ENCODE results near the gene SYDE2.
"Not testable (repeated sequence)": the region's sequence is repeated elsewhere in the genome, so short reads cannot be mapped to it uniquely, and the experiment has no call there.

The SYDE2 gene, protein sequence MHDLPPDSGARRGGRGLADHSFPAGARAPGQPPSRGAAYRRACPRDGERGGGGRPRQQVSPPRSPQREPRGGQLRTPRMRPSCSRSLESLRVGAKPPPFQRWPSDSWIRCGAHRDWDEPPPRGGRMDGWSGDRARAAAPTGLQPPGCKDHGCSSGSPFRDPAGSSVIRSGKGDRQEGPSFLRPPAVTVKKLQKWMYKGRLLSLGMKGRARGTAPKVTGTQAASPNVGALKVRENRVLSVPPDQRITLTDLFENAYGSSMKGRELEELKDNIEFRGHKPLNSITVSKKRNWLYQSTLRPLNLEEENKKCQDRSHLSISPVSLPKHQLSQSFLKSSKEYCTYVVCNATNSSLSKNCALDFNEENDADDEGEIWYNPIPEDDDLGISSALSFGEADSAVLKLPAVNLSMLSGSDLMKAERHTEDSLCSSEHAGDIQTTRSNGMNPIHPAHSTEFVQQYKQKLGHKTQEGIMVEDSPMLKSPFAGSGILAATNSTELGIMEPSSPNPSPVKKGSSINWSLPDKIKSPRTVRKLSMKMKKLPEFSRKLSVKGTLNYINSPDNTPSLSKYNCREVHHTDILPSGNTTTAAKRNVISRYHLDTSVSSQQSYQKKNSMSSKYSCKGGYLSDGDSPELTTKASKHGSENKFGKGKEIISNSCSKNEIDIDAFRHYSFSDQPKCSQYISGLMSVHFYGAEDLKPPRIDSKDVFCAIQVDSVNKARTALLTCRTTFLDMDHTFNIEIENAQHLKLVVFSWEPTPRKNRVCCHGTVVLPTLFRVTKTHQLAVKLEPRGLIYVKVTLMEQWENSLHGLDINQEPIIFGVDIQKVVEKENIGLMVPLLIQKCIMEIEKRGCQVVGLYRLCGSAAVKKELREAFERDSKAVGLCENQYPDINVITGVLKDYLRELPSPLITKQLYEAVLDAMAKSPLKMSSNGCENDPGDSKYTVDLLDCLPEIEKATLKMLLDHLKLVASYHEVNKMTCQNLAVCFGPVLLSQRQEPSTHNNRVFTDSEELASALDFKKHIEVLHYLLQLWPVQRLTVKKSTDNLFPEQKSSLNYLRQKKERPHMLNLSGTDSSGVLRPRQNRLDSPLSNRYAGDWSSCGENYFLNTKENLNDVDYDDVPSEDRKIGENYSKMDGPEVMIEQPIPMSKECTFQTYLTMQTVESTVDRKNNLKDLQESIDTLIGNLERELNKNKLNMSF

DNA sequence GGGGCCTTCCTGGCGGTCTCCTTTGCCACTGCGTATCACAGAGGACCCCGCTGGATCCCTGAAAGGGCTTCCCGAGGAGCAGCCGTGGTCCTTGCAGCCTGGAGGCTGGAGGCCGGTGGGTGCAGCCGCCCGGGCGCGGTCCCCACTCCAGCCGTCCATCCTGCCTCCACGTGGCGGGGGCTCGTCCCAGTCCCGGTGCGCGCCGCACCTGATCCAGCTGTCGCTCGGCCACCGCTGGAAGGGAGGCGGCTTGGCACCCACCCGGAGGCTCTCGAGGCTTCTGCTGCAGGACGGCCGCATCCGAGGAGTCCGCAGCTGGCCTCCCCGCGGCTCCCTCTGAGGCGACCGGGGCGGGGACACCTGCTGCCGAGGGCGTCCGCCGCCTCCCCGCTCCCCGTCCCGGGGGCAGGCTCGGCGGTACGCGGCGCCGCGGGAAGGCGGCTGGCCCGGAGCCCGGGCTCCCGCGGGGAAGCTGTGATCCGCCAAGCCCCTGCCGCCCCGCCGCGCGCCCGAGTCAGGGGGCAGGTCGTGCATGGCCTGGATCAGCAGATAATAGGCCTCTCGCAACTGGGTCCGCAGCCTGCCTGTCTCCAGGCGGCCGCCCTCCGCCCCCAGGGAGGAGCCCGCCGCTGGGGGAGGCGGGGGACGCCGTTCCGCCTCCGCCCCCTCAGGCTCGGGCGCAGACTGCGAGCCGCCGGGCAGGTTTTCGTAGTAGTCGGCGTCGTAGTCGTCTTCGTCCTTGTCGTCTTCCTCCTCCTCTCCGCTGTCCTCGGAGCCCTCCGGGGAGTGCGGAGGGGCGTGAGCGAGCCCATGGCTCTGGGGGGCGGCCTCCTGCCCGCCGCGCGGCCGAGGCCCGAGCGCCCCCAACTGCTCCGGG lies at the start of gene SYDE2:
Gene SYDE2, minus strand, starts transcription at position 554 of the 877 bp plus-strand sequence. Its CDS starts 20 bp downstream, at position 534.
- DNase-seq (ENCODE audit: low spot score): peak; percentile 83

DNA sequence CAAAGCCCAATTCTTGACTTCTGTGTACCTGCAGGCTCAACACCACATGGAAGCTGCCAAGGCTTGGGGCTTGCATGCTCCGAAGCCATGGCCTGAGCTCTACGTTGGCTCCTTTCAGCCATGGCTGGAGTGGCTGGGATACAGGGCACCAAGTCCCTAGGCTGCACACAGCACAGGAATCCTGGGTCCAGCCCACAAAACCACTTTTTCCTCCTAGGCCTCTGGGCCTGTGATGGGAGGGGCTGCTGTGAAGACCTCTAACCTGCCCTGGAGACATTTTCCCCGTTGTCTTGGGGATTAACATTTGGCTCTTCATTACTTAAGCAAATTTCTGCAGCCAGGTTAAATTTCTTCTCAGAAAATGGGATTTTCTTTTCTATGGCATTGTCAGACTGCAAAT lies 48.2 kb upstream of the SYDE2 start:
- not testable (repeated sequence) for DNase-seq (ENCODE audit: low spot score)

DNA sequence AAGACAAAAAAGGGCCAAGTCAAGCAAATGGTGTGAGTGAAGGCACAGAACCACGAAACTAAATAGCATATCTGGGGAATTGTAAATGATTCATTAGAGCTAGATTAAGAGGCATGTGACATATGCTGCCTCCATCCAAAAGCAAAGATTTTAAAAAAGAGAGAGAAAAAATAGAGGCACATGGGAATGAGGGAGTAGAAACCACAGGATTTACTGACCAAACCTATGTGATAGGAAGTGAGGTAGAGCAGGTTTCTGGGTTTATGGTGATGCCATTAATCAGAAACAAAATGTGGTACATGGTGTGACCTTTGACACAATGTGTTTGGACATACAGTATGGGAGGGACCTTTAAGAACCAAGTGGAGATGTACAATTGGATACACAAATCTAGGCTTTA lies 45.1 kb upstream of the SYDE2 start:
- DNase-seq (ENCODE audit: low spot score): no peak

DNA sequence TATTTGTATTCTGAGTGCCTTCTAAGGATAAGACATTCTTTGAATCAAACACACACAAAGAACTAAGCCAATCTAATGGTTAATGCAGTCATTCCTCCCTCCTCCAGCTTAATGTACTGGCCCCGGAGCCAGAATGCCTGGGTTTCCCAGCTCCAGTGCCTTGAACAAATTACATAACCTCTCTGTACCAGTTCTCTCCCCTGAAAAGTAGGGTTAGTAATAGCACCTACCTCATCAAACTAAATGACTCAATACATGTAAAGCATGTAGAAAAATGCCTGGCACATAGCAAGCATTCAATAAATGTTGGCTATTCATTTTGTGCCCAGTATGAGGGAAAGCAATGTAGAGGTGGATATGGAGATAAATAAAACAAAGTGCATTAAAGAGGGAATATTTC lies 44.6 kb upstream of the SYDE2 start:
- no peak for DNase-seq (ENCODE audit: low spot score)

DNA sequence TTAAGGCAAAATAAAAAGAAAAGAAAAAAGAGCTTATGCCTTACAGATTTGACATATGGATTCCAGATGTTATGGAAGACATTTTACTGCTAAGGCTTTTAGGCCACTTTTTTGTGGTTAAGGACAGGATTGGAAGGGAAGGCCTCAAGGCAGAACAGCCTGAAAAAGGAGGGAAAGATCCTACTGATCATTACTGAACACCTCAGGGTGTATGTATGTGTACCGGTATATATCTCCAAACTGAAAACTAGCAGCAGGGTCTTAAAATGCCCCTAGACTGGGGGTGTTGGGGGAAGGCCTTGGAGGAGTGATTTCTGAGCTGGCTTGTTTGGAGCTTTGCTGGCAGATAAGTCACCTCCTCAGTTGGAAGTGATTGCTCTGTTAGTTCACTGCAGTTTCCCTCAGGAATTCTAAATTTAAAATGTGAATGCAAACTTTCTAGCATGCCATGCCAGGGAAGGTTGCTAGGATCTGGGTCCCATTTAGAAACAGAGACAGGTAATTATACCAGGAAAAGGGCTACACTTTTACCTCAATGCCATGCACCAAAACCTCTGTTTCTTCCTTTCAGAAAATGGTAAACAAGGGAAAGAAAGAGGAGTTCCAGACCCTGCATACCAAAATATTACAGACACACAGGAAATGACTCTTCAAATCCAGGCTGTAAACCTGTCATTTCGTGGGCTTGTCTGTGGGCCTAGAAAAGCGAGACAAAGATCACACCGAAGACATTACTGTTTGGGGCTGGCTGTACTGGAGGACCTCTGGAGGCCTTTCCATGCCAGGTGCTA lies 43.6 kb upstream of the SYDE2 start:
- no peak for DNase-seq (ENCODE audit: low spot score)

DNA sequence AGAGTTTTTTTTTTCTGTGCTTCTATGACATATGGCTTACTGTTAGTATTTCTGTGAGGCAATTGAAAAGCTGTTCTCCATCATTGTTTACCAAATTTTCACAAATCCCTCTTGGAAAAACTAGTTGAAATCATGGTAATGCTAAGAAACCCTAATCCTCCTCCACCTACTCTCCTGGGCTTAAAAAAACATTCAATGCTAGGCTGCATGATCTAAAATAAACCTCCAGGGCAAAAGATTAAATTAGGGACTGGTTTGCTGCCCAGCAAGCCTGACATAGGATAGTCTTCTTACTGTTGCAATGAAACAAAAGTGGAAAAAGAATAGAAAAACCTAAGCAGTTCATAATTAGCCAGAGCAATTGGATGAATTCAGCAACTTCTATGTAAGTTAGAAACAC lies 42.6 kb upstream of the SYDE2 start:
- DNase-seq (ENCODE audit: low spot score): no peak

DNA sequence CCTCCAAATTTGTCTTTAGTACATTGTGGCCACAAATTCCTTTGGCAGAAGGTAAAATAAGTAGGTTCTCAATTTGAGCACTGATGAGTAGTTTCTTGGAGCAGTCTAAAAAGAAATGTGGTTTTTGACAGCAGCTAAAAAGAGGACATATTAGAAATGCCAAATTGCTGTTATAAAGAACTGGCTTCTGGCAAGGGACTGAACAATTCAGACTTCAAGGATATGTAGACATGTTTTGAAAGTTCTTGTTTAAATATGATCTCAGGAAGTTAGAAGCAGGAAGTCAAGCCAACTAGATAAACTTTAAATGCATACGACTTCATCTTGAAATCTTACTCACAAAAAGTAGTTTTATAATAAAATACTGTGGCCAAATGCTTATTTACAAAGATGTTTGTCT lies 39.8 kb upstream of the SYDE2 start:
- no peak for DNase-seq (ENCODE audit: low spot score)

DNA sequence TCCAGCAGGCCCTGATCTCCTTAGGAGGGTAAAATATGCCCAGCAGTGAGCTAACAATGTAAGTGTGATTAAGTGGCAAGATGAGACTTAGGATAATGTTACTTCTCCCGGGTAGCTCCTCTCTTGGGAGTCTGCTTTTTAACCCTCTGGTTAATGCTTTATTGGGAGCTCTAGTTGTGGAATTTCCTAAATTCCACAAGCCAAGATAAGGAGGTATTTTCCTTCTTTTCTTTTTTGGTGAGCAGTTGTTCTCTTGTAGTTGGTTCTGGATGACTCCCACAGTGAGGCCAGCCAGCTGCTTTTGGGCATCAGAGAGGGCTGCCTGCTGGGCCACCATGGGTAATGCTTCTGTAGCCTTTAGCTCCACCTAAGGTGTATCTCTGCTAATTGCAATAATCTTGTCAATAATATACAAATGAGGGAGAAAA lies 39.4 kb upstream of the SYDE2 start:
- no peak for DNase-seq (ENCODE audit: low spot score)

DNA sequence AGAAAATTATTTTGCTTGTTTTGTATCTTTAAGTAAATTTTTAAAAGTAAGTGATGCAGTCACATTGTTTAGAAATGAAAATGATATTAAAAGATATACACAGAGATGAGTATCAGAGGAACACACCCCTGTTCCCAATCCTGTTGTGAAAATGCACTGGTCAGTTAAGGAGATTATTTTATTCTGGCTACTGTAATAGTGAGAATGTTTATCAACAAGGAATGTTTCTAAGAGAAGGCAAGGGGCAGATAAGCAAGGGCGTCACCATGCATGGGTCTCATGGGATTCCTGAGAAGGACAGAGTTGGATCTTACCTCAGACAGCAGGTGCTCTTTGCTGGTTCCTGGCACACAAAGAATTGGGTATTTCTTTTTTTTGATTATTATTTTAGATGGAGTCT lies 36.8 kb upstream of the SYDE2 start:
- DNase-seq (ENCODE audit: low spot score): no peak

DNA sequence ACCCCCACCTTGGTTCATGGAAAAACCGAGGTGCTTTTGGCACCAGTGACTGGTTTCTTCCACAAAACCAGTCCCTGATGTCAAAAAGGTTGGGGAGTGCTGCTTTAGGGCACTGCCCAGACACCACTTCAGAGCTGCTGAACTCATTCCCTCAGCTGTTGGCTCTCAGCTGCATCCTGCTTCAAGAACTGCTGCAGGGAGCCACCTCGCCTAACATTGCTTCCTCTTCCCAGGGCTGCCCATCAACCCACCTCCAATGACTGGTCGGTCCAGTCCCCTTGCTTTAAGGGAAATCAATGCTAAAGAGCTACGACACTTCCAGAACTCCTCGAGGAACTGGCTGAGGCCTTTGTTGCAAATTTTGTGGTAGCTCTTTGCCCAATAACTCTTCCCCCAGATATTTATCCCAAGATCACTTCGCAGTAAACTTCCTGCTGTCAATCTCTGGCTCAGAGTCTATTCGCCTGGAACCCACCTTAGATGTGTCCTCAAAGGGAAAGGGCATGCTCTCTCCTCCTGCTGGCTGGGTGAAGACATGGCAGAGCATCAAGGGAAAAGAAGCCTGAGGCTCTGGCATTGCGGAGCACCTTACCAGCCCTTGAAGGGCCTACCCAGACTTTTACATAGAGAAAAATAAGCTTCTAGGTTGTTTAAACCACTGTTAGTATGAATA lies 29.6 kb upstream of the SYDE2 start:
- no peak for DNase-seq (ENCODE audit: low spot score)

DNA sequence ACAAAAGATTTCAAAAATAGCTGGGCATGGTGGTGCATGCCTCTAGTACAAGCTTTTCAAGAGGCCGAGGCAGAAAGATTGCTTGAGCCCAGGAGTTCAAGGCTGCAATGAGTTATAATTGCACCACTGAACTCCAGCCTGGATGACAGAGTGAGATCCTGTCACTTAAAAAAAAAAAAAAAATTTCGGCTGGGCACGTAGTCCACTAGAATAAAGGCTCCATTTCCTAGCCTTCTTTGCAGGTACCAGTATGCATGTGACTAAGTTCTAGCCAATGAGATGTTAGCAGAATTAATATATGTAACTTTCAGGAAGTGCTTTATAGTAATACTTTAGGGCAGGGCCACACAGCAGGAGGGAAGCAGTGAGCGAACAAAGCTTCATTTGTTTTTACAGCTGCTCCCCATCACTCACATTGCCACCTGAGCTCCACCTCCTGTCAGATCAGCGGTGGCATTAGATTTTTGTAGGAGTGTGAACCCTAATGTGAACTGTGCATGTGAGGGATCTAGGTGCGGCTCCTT lies 28.8 kb upstream of the SYDE2 start:
- DNase-seq (ENCODE audit: low spot score): no peak

DNA sequence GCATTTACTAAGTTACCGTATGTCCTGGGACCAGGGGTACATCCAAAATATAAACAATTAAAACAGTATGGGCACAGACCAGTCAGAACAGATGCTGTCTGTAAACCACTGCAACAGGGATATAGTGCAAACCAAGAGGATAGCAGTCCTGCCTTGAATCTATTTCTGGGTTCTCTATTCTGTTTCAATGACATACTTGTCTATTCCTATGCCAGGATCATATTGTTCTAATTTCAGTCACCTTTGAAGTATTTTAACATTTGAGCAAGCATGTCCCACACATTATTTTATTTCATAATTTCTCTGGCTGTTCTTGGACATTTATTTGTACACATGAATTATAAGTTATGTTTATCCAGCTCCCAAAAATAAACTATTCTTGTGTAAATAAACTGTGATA lies 28.2 kb upstream of the SYDE2 start:
- no peak for DNase-seq (ENCODE audit: low spot score)

DNA sequence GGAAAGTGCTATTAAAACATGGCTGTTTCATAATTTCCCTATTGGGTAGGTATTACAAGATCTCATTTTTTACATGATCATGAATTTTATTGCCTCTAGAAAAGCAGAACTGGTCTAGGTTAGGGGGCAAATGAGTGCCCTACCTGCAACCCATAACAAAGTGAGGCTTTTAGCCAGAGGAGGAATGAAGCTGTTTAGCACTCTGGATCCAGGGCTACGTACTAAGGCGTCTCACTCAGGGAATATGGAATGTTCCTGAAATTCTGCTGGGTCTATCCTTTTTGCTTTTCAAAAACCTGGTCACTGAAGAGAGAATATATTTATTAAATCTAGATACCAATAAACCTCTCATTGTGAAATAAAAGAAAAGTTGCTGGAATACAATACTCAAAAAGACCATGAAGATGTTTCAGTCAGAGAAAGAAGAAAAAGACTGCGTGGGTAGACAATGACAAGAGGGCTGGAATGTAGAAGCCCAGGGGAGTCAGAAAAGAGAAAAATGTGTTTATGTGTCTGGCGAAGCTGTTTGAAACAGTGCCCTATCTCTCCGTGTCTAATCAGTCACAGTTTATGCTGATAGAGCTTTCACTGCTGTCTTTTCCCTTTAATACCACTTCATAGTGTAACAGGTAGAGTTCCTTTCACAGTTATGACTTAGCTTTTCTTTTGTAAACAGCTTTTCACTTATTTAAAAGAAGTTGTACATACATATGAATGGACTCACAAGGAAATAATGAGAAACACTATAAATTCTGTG lies 25.0 kb upstream of the SYDE2 start:
- no peak for DNase-seq (ENCODE audit: low spot score)

DNA sequence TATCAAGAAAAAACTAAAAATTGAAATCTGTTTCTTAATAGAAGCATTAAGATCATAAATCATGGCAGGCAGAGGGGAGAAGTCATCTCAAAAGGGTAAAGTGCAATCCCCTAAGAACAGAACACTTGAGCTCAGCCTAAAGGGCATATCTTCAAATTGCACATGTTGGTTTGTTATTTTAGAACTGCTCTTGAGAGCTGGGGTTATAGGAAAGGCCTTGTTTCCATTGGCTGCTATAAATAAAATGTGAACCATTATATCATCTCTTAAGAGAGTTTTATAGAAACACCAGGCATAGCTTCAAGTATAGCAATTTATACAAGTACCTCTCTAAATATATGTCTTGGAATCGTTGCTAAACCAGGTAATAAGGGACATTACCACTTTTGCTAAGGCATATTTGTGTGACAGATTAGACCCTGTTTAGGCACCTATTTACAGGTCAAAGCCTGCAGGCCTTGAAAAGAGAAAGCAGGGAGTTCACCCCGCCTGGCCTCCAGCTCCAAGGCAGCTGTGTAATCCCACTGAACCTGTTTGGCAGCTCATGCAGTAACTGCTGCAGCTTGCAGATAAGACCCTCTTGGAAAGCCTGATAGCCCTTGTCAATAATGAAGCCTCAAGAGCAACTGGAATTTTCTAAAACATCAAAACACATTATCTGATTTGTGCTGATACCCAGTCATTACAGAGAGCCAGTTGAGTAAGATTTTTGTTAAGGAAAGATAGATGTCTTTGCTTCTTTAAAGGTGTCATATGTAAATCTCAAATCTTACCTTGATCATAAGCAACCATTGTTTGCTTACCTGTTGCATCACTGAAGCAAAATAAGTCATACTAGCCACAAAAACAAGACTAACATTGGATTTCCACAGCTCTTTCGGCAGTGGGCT lies 24.2 kb upstream of the SYDE2 start:
- DNase-seq (ENCODE audit: low spot score): no peak

DNA sequence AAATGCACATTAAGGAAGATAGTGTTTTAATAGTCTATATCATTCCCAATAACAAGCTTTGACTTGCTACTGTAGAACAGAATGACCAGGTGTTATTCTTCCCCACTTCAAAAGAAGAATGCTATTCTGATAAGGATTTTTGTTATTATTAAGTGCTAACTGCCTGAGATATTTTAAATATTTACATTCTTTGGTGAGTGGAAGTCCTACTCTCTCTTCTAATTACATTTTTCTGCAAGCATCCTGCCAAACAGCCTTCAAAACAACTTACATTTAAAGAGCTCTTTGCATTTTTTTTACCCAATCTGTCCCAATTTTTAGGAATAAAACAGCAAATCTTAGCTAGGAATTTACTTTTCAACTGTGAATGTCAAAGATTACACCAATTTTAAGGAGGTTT lies 23.5 kb upstream of the SYDE2 start:
- DNase-seq (ENCODE audit: low spot score): no peak

DNA sequence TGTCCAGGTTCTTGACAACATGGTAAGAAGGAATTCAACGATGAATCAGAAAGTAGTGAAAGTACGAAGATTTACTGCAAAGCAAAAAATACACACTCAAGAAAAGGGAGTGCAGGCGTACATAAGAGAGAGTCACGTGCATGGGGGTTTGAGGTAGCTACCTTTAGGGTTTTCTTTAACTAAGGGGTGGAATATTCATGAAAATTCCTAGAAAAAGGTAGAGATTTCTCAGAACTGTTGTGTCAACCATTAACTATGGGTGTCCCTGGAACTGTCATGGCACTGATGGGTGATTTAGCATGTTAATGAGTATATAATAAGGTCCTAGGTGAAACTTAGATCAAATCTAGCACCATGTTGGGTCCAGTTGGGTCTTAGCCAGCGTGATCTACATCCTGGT lies 22.5 kb upstream of the SYDE2 start:
- no peak for DNase-seq (ENCODE audit: low spot score)

DNA sequence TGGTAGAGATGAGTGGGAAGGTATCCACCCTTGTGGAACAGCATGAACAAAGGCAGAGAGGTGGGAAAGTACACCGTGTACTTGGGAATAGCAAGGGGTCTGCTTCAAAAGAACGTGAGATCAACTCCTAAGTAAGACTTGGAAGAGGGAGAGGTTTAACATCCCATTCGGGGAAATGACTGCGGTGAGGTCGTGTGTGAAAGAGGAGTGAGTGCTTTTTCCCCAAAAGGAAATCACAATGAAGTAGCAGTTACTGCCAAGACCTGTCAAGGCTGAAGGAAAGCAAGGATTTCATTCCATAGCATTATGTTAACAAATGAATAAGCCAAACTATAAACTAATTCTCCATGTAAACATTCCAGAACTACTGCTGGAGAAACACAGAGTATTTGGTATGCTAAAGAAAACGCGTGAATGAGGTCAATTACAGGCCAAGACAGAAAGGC lies 20.0 kb upstream of the SYDE2 start:
- no peak for DNase-seq (ENCODE audit: low spot score)
